Right lobe of liver (tissue), 5 donors: ENCODE data around the gene TIGD2. TPM values are rescaled to one million over a fixed set of nuclear protein-coding genes. Genes with fewer than 3 reads are reported as not detected.

ENCODE experiments used
- small RNA-seq, 2 experiments: library from RNA; depleted of rRNA; stranded (forward); fragments of <200 nt; gene quantifications; one replicate each; pipeline ENCODE3, GENCODE V24; 2016
- total RNA-seq, 6 experiments: library from RNA; depleted of rRNA in 2 of 6; stranded (reverse); fragments of >200 nt in 2 of 6; fragmentation: NEBNext Ultra II Directional in 3 of 6; extraction: Animal tissue kit (Norgen Biotek cat#: 25700) in 3 of 6; gene quantifications; one replicate each; pipeline versions ENCODE4 v1.1.0 to v1.2.4, GENCODE V29; 2016 to 2023
- donor health status: DM: no; HTN: no; CAD: no.
- donor health status: DM: no; HTN: no; CAD: no.
- donor health status: DM: no; HTN: yes; CAD: no.
- donor health status: DM: no; HTN: yes; CAD: no.

TIGD2 gene
- total RNA-seq, 6 experiments from 2014 or later, result 8.5 to 16.8 (median 13.8) TPM

Small RNA genes lying within 50 kb of the gene (small RNA-seq; reads per million reads assigned to genes)
- 0 reads per million in 2 experiments for gene RNU6-907P

Other genes starting within 250 kb of the TIGD2 start
- 10 to 100 TPM; 28.3 to 82.5 (median 51.7) TPM for gene FAM13A, start 54.3 kb upstream of the TIGD2 start, total RNA-seq
- 1 to 10 TPM in 3 of 6 experiments, under 1 TPM in 3; 0.29 to 7.9 (median 3.9) TPM for gene GPRIN3, start 196.3 kb downstream of the TIGD2 start, total RNA-seq